ENCODE results near the gene MYO5B.

Gene MYO5B

GRCh38 chr18:50188652-50189051, 6.3 kb downstream of the MYO5B start:
- DNase-seq (ENCODE audit: low read depth) = no peak

GRCh38 chr18:50187659-50188058, 7.3 kb downstream of the MYO5B start:
- no peak for DNase-seq (ENCODE audit: low read depth)

- no peak for DNase-seq (ENCODE audit: low read depth)
Measured at GRCh38 chr18:50186385-50186784, 8.6 kb downstream of the MYO5B start.

GRCh38 chr18:50183556-50183955, 11.4 kb downstream of the MYO5B start:
- DNase-seq (ENCODE audit: low read depth) = no peak

GRCh38 chr18:50182511-50182910, 12.4 kb downstream of the MYO5B start:
- no peak for DNase-seq (ENCODE audit: low read depth)

- DNase-seq (ENCODE audit: low read depth) = no peak
Measured at GRCh38 chr18:50181590-50181989, 13.4 kb downstream of the MYO5B start.

GRCh38 chr18:50179465-50179864, 15.5 kb downstream of the MYO5B start:
- no peak for DNase-seq (ENCODE audit: low read depth)

GRCh38 chr18:50177294-50177992, 17.5 kb downstream of the MYO5B start:
- DNase-seq (ENCODE audit: low read depth) = no peak

GRCh38 chr18:50172367-50172766, 22.6 kb downstream of the MYO5B start:
- no peak for DNase-seq (ENCODE audit: low read depth)

- no peak for DNase-seq (ENCODE audit: low read depth)
Measured at GRCh38 chr18:50171406-50171805, 23.5 kb downstream of the MYO5B start.

- no peak for DNase-seq (ENCODE audit: low read depth)
Measured at GRCh38 chr18:50170004-50170403, 24.9 kb downstream of the MYO5B start.

- DNase-seq (ENCODE audit: low read depth) = no peak
Measured at GRCh38 chr18:50169149-50169548, 25.8 kb downstream of the MYO5B start.

- no peak for DNase-seq (ENCODE audit: low read depth)
Measured at GRCh38 chr18:50167966-50168365, 27.0 kb downstream of the MYO5B start.

GRCh38 chr18:50166901-50167300, 28.0 kb downstream of the MYO5B start:
- DNase-seq (ENCODE audit: low read depth) = no peak

- DNase-seq (ENCODE audit: low read depth) = no peak
Measured at GRCh38 chr18:50163505-50163904, 31.4 kb downstream of the MYO5B start.

- DNase-seq (ENCODE audit: low read depth) = no peak
Measured at GRCh38 chr18:50162486-50163304, 32.3 kb downstream of the MYO5B start.

GRCh38 chr18:50161597-50162205, 33.2 kb downstream of the MYO5B start:
- DNase-seq (ENCODE audit: low read depth) = no peak

- no peak for DNase-seq (ENCODE audit: low read depth)
Measured at GRCh38 chr18:50159654-50160046, 35.3 kb downstream of the MYO5B start.

GRCh38 chr18:50158866-50159653, 35.9 kb downstream of the MYO5B start:
- no peak for DNase-seq (ENCODE audit: low read depth)

GRCh38 chr18:50155406-50155805, 39.5 kb downstream of the MYO5B start:
- DNase-seq (ENCODE audit: low read depth) = no peak

GRCh38 chr18:50154420-50154819, 40.5 kb downstream of the MYO5B start:
- DNase-seq (ENCODE audit: low read depth) = no peak

GRCh38 chr18:50152900-50153299, 42.0 kb downstream of the MYO5B start:
- DNase-seq (ENCODE audit: low read depth) = no peak

All from stimulated activated CD8-positive, alpha-beta memory T cell treated with anti-CD3 and anti-CD28 coated beads, Interleukin-15, amount 100 ng/mL, for 1 hour (primary cell).